GM12891 (cell line): ENCODE data around the gene TLCD3A.

Source experiments
- POLR2A ChIP-seq: IDR thresholded peaks from 2 replicates; pipeline ENCODE4 v1.6.1; 2011; ENCODE audit warnings: low read depth, low read length, control low read depth
- POLR2AphosphoS5 ChIP-seq: IDR thresholded peaks from 2 replicates; pipeline ENCODE4 v1.6.1; 2011; ENCODE audit warnings: low read depth, low read length, control low read depth
- POU2F2 ChIP-seq: IDR thresholded peaks from 2 replicates; pipeline ENCODE4 v1.6.1; 2011; ENCODE audit warnings: low read depth, mild to moderate bottlenecking, control low read depth, low read length, moderate library complexity
- TAF1 ChIP-seq: IDR thresholded peaks from 2 replicates; pipeline ENCODE4 v1.6.1; 2011; ENCODE audit warnings: low read depth, low read length, control low read depth

GRCh38 chr17:740240-741017, 8.0 kb downstream of the TLCD3A start:
- no peak; the same call in none of the 2 replicates for TF ChIP-seq POLR2AphosphoS5
- peak; percentile 57; the same call in 1 of the 2 replicates for TF ChIP-seq POLR2A
- no peak for TF ChIP-seq TAF1
- no peak for TF ChIP-seq POU2F2
